Suprapubic skin (tissue), 4 donors: ENCODE data around the gene NFATC2. TPM values are rescaled to one million over a fixed set of nuclear protein-coding genes. Genes with fewer than 3 reads are reported as not detected.
A peak's percentile ranks its signal among the peaks of the same experiment; 100 is the strongest.

Experiments
- DNase-seq, 2 donors: peaks; one replicate each; pipeline ENCODE4 v3.0.0-alpha.2; 2019; ENCODE audit warnings: low spot score in 2 of 2
- H3K27ac ChIP-seq: fragments of 200-600 bp; sonication (generic); one replicate; pipeline ENCODE4 v1.5.1; 2019
- H3K27me3 ChIP-seq: fragments of 200-600 bp; sonication (generic); one replicate; pipeline ENCODE4 v1.5.1; 2019
- H3K36me3 ChIP-seq: fragments of 200-600 bp; sonication (generic); one replicate; pipeline ENCODE4 v1.5.1; 2019
- H3K4me1 ChIP-seq: fragments of 200-600 bp; sonication (generic); one replicate; pipeline ENCODE4 v1.5.1; 2019
- H3K4me3 ChIP-seq: fragments of 200-600 bp; sonication (generic); one replicate; pipeline ENCODE4 v1.5.1; 2019; ENCODE audit warnings: mild to moderate bottlenecking
- H3K9me3 ChIP-seq: fragments of 200-600 bp; sonication (generic); one replicate; pipeline ENCODE4 v1.5.1; 2019
- CTCF ChIP-seq, 2 donors: fragments of 200-600 bp in 1 of 2; fragments of 450-650 bp in 1 of 2; sonication (generic) in 1 of 2; IDR thresholded peaks; one replicate each; pipeline ENCODE4 v1.5.1; 2016 to 2019; ENCODE audit warnings: antibody characterized with exemption in 2 of 2, mild to moderate bottlenecking in 1 of 2, moderate library complexity in 1 of 2
- EP300 ChIP-seq: sonication (generic); formaldehyde crosslinking; IDR thresholded peaks from one replicate; pipeline ENCODE4 v1.6.1; 2017; ENCODE audit warnings: antibody characterized with exemption
- POLR2A ChIP-seq, 2 donors: fragments of 450-650 bp; IDR thresholded peaks; one replicate each; pipeline ENCODE4 v1.6.1; 2017; ENCODE audit warnings: antibody characterized with exemption in 2 of 2, mild to moderate bottlenecking in 2 of 2, moderate library complexity in 2 of 2
- POLR2AphosphoS5 ChIP-seq, 3 donors: sonication (generic); formaldehyde crosslinking; IDR thresholded peaks; one replicate each; pipeline ENCODE4 v1.6.1; 2017; ENCODE audit warnings: antibody characterized with exemption in 3 of 3
- WGBS: methylation state at CpG from one replicate; pipeline ENCODE4 v1.1.5; 2018; 5-methylcytosine and 5-hydroxymethylcytosine counted together
- total RNA-seq, 4 donors: library from RNA; depleted of rRNA; stranded (reverse); fragments of >200 nt; gene quantifications; one replicate each; pipeline ENCODE4 v1.1.0, GENCODE V29; 2016

NFATC2 gene
- total RNA-seq, 4 donors from 2014 or later, result 5.4 to 15.7 (median 8.4) TPM

GRCh38 chr20:51495921-51496545 lies 46.5 kb downstream of the NFATC2 start:
- Histone ChIP-seq H3K27ac (no peak overlapping the region), H3K36me3 (no peaks in the 10 kb centered on the region), H3K4me3 (no peak overlapping the region), H3K4me1 (peaks cover 50% of the 10 kb centered on the region), H3K27me3 (no peaks in the 10 kb centered on the region), H3K9me3 (no peaks in the 10 kb centered on the region)
- TF ChIP-seq EP300 (no peak), CTCF (IDR thresholded peaks at IDR 0.05) (no peak), POLR2A (IDR thresholded peaks at IDR 0.05) (no peak), POLR2AphosphoS5 (IDR thresholded peaks at IDR 0.05) (no peak)
- peak; percentile 13 to 34 for DNase-seq
- 88% methylated on average over 6 of the region's 7 CpGs for WGBS

- H3K27ac ChIP-seq, result no peak overlapping the region
- TF ChIP-seq EP300, result no peak
- TF ChIP-seq CTCF (IDR thresholded peaks at IDR 0.05), result no peak
- no peak for TF ChIP-seq POLR2AphosphoS5 (IDR thresholded peaks at IDR 0.05)
- no peaks in the 10 kb centered on the region for H3K9me3 ChIP-seq
- H3K4me1 ChIP-seq, result peaks cover 46% of the 10 kb centered on the region
- no peaks in the 10 kb centered on the region for H3K36me3 ChIP-seq
- no peak for DNase-seq
- no peak overlapping the region for H3K4me3 ChIP-seq
- no peaks in the 10 kb centered on the region for H3K27me3 ChIP-seq
- WGBS, result 79% methylated on average over 4 of the region's 4 CpGs
Measured at GRCh38 chr20:51495291-51495690, 47.2 kb downstream of the NFATC2 start.

GRCh38 chr20:51494241-51495110 lies 48.0 kb downstream of the NFATC2 start:
- Histone ChIP-seq H3K4me3 (no peak overlapping the region), H3K36me3 (no peaks in the 10 kb centered on the region), H3K9me3 (no peaks in the 10 kb centered on the region), H3K4me1 (peaks cover 42% of the 10 kb centered on the region), H3K27ac (no peak overlapping the region), H3K27me3 (no peaks in the 10 kb centered on the region)
- DNase-seq, result peak in 1 of 2 donors; percentile 31
- no peak for TF ChIP-seq POLR2AphosphoS5 (IDR thresholded peaks at IDR 0.05)
- no peak for TF ChIP-seq POLR2A (IDR thresholded peaks at IDR 0.05)
- no peak for TF ChIP-seq CTCF (IDR thresholded peaks at IDR 0.05)
- TF ChIP-seq EP300, result no peak
- 80% methylated on average over 15 of the region's 16 CpGs for WGBS

GRCh38 chr20:51493346-51493791 lies 49.1 kb downstream of the NFATC2 start:
- WGBS, result 90% methylated on average over 8 of the region's 10 CpGs
- H3K36me3 ChIP-seq, result no peaks in the 10 kb centered on the region
- no peak overlapping the region for H3K27ac ChIP-seq
- no peaks in the 10 kb centered on the region for H3K9me3 ChIP-seq
- peak in 1 of 2 donors; percentile 44 for DNase-seq
- TF ChIP-seq POLR2AphosphoS5 (IDR thresholded peaks at IDR 0.05) (no peak), EP300 (no peak), POLR2A (IDR thresholded peaks at IDR 0.05) (no peak), CTCF (IDR thresholded peaks at IDR 0.05) (no peak)
- H3K4me3 ChIP-seq, result no peak overlapping the region
- peaks cover 44% of the 10 kb centered on the region for H3K4me1 ChIP-seq
- no peaks in the 10 kb centered on the region for H3K27me3 ChIP-seq
